HepG2 (cell line): Measurements from ENCODE around the gene ITGA7. TPM values are rescaled to one million over a fixed set of nuclear protein-coding genes. Genes with fewer than 3 reads are reported as not detected.

Source experiments
- ATAC-seq: fragments of 200-7000 bp; cut with Tn5 transposase; 3 replicates; pipeline ENCODE4 v1.9.1; 2020; ENCODE audit warnings: mild to moderate bottlenecking, moderate library complexity
- BruUV-seq: library from RNA; stranded (reverse); fragments of 400-500 nt; replicated peaks from 2 replicates; lab custom pipeline; 2021; lab: Mats Ljungman, UMichigan
- CTCF ChIA-PET: fragments of 300-600 bp; formaldehyde crosslinking; extraction: SDS; loops from one replicate; lab custom pipeline; 2021; ENCODE audit warnings: low total read pairs, inconsistent platforms, low intra/inter-chr PET ratio; lab: Yijun Ruan, JAX
- POLR2A ChIA-PET: fragments of 350-600 bp; sonication (Branson Sonifier 250); formaldehyde crosslinking; loops from one replicate; lab custom pipeline; 2020; ENCODE audit warnings: antibody characterized with exemption, inconsistent platforms; lab: Yijun Ruan, JAX
- DNase-seq: peaks from one replicate; pipeline ENCODE4 v3.0.0-alpha.2; 2015; ENCODE audit warnings: low spot score
- FAIRE-seq: peaks from 3 replicates; lab custom pipeline; 2011; peaks lifted over from hg19 to GRCh38; lab: Jason Lieb, UNC
- H2AFZ ChIP-seq: one replicate; pipeline ENCODE4 v1.6.1; 2011; ENCODE audit warnings: low read length, inconsistent platforms
- H3K27ac ChIP-seq: fragments of 300-600 bp; 3 replicates; pipeline ENCODE4 v1.8.0; 2011; ENCODE audit warnings: mixed run types, mild to moderate bottlenecking, mixed read lengths, low read length, inconsistent platforms; ENCODE audit not compliant: insufficient read depth; ENCODE audit errors: extremely low read length
- H3K27me3 ChIP-seq, 2 experiments: fragments of 200-600 bp in 1 of 2; 2 replicates in 1 of 2; 3 replicates in 1 of 2; pipeline versions ENCODE4 v1.6.0 to v1.8.0; 2011; ENCODE audit warnings: low read length in 2 of 2, mild to moderate bottlenecking in 2 of 2, moderate library complexity in 2 of 2, inconsistent platforms in 1 of 2; ENCODE audit not compliant: insufficient read depth in 2 of 2, control insufficient read depth in 1 of 2
- H3K36me3 ChIP-seq, 2 experiments: fragments of 200-600 bp in 1 of 2; replicated peaks in 1 of 2; 2 replicates in 1 of 2; 3 replicates in 1 of 2; pipeline versions ENCODE4 v1.5.1 to v1.8.0; 2011; ENCODE audit warnings: low read length in 2 of 2, inconsistent platforms in 1 of 2; ENCODE audit not compliant: insufficient read depth in 2 of 2, control insufficient read depth in 1 of 2
- H3K4me1 ChIP-seq: 2 replicates; pipeline ENCODE4 v1.5.1; 2012; ENCODE audit warnings: low read length, inconsistent platforms; ENCODE audit not compliant: insufficient read depth
- H3K4me2 ChIP-seq: 2 replicates; pipeline ENCODE4 v1.6.0; 2011; ENCODE audit warnings: low read depth, low read length, inconsistent platforms
- H3K4me3 ChIP-seq, 3 experiments: fragments of 200-600 bp in 1 of 3; sonication (generic), shearing (Covaris generic) in 1 of 3; replicated peaks in 1 of 3; 2 replicates each; pipeline ENCODE4 v1.5.1; 2011 to 2016; ENCODE audit warnings: low read length in 3 of 3, inconsistent platforms in 2 of 3, low read depth in 2 of 3, mild to moderate bottlenecking in 2 of 3, control low read depth in 1 of 3, mixed read lengths in 1 of 3; ENCODE audit not compliant: insufficient read depth in 1 of 3
- H3K79me2 ChIP-seq: one replicate; pipeline ENCODE4 v1.6.1; 2011; ENCODE audit warnings: low read length, inconsistent platforms; ENCODE audit not compliant: insufficient read depth
- H3K9ac ChIP-seq: 2 replicates; pipeline ENCODE4 v1.6.0; 2011; ENCODE audit warnings: mild to moderate bottlenecking, low read depth, low read length, inconsistent platforms; ENCODE audit not compliant: insufficient read depth
- H3K9me3 ChIP-seq: 2 replicates; pipeline ENCODE4 v1.5.1; 2012; ENCODE audit warnings: mild to moderate bottlenecking, low read length
- H4K20me1 ChIP-seq: 2 replicates; pipeline ENCODE4 v1.6.0; 2011; ENCODE audit warnings: inconsistent platforms, mild to moderate bottlenecking, low read length, moderate library complexity; ENCODE audit not compliant: insufficient read depth
- MAF1 ChIP-seq: sonication (generic); formaldehyde crosslinking; IDR thresholded peaks from 2 replicates; pipeline ENCODE4 v1.5.0; 2020; ENCODE audit warnings: missing genetic modification reagents, borderline replicate concordance
- MAFK ChIP-seq, 2 experiments: IDR thresholded peaks in 1 of 2; conservative IDR thresholded peaks in 1 of 2; 2 replicates each; pipeline ENCODE4 v1.6.1; 2011; ENCODE audit warnings: improper control_type of control experiment in 2 of 2, low read length in 2 of 2
- MLX ChIP-seq: IDR thresholded peaks from 2 replicates; pipeline ENCODE4 v1.6.1; 2016
- MLXIP ChIP-seq: sonication (generic); formaldehyde crosslinking; IDR thresholded peaks from 2 replicates; pipeline ENCODE4 v1.9.0; 2021; ENCODE audit warnings: missing genetic modification reagents, borderline replicate concordance
- SAP130 ChIP-seq: IDR thresholded peaks from 2 replicates; pipeline ENCODE4 v1.6.1; 2016; ENCODE audit warnings: low read depth
- SP1 ChIP-seq, 2 experiments: fragments of 450-650 bp in 1 of 2; sonication (generic) in 1 of 2; formaldehyde crosslinking in 1 of 2; IDR thresholded peaks; 2 replicates each; pipeline versions ENCODE4 v1.4.0 to v1.6.1; 2016 to 2020; ENCODE audit warnings: missing genetic modification reagents in 1 of 2
- UBTF ChIP-seq: sonication (generic); formaldehyde crosslinking; IDR thresholded peaks from 2 replicates; pipeline ENCODE4 v1.4.0; 2020; ENCODE audit warnings: mild to moderate bottlenecking, missing genetic modification reagents
- ZBTB7B ChIP-seq: sonication (generic); formaldehyde crosslinking; IDR thresholded peaks from 2 replicates; pipeline ENCODE4 v1.4.0; 2020; ENCODE audit warnings: missing genetic modification reagents
- ZNF564 ChIP-seq: sonication (generic); formaldehyde crosslinking; IDR thresholded peaks from 2 replicates; pipeline ENCODE4 v1.8.1; 2023; ENCODE audit warnings: mild to moderate bottlenecking, missing genetic modification reagents
- ZNF652 ChIP-seq: IDR thresholded peaks from 2 replicates; pipeline ENCODE4 v1.6.1; 2016; ENCODE audit warnings: low read depth, borderline replicate concordance
- ZNF678 ChIP-seq: sonication (generic); formaldehyde crosslinking; IDR thresholded peaks from 2 replicates; pipeline ENCODE4 v1.4.0; 2020; ENCODE audit warnings: mild to moderate bottlenecking, missing genetic modification reagents
- ZNF761 ChIP-seq: sonication (generic); formaldehyde crosslinking; conservative IDR thresholded peaks from 2 replicates; pipeline ENCODE4 v1.4.0; 2020; ENCODE audit warnings: mild to moderate bottlenecking, missing genetic modification reagents
- WGBS: methylation state at CpG from one replicate; pipeline ENCODE4 v1.1.6; 2017; ENCODE audit warnings: low lambda C conversion rate; 5-methylcytosine and 5-hydroxymethylcytosine counted together
- in situ Hi-C: cut with HindIII; loops from 2 replicates; pipeline ENCODE4 v1.10.0; 2017; ENCODE audit warnings: low pct_unique_long_range_greater_than_20kb; ENCODE audit not compliant: extremely low pct_ligation_motif_present
- intact Hi-C: fragments of 100-400 bp; cut with micrococcal nuclease; formaldehyde crosslinking; loops from one replicate; pipeline ENCODE4 v1.10.0; 2022; ENCODE audit not compliant: unreplicated experiment
- polyA plus RNA-seq, 8 experiments: library from polyadenylated mRNA; depleted of rRNA in 3 of 8; stranded (reverse) in 7 of 8; unstranded in 1 of 8; fragments of >200 nt; fragmentation: Illumina TruSeq in 4 of 8; extraction: Trizol in 4 of 8; gene quantifications; 2 replicates each; pipeline versions ENCODE4 v1.2.1 to v1.2.3, GENCODE V29; 2011 to 2016; ENCODE audit warnings: low read depth in 4 of 8, missing spikeins in 1 of 8, mixed read lengths in 1 of 8; ENCODE audit not compliant: insufficient read depth in 1 of 8
- total RNA-seq, 5 experiments: library from RNA; depleted of rRNA; stranded (reverse); fragments of >200 nt; fragmentation: Illumina TruSeq; extraction: Trizol; gene quantifications; 2 replicates each; pipeline ENCODE4 v1.2.3, GENCODE V29; 2016; ENCODE audit warnings: low read depth in 1 of 5

Gene ITGA7
- total and polyA plus RNA-seq, 2 of the 13 experiments (the other 11 are each of a cell fraction or from before 2014, with no cell fraction given), result 0.65 to 0.75 TPM

GRCh38 chr12:55738123-55739024 lies 30.7 kb upstream of the ITGA7 start:
- POLR2A ChIA-PET, result interaction anchor here (0.8 to 3.1 kb wide), 14 partner anchors 9 to 342 kb away, joined by 3 to 27 read pairs (median 4); partner anchors contain the start of genes CD63, DNAJC14, ORMDL2 and PYM1
- in situ Hi-C loops (loop anchor here (5.0 kb wide), 4 partner anchors 59 to 294 kb away; no protein-coding TSS in a partner anchor), intact Hi-C loops (loop anchor here (1.0 to 5.0 kb wide), 3 partner anchors 59 to 299 kb away; partner anchors contain the start of gene DGKA)
- WGBS, result 0% methylated on average over 12 of the region's 14 CpGs
- no peaks in the 10 kb centered on the region for H3K9me3 ChIP-seq
- ATAC-seq, result peak; percentile 57
- H3K27ac ChIP-seq, result peak overlapping the region; percentile 34
- H3K4me2 ChIP-seq, result peak overlapping the region; percentile 84
- H3K9ac ChIP-seq, result peak overlapping the region; percentile 39
- peak overlapping the region; percentile 50 to 66 (median 63) for H3K4me3 ChIP-seq
- peaks cover 36% of the 10 kb centered on the region for H3K4me1 ChIP-seq
- H3K36me3 ChIP-seq, result no peaks in the 10 kb centered on the region
- H4K20me1 ChIP-seq, result no peaks in the 10 kb centered on the region
- BruUV-seq, result no TSS peak
- CTCF ChIA-PET, result interaction anchor here (0.7 to 3.3 kb wide), 9 partner anchors 56 to 451 kb away, joined by 3 to 23 read pairs (median 3); partner anchors contain the start of gene SMARCC2
- peak; percentile 72 for DNase-seq
- H3K79me2 ChIP-seq, result no peaks in the 10 kb centered on the region
- peak; percentile 96 for FAIRE-seq
- peaks cover 0 to 6% of the 10 kb centered on the region in 2 experiments; a peak in 2 of 5 replicates for H3K27me3 ChIP-seq
- peak overlapping the region; percentile 85 for H2AFZ ChIP-seq
- TF ChIP-seq ZNF652 (CRISPR knock-in tag) (peak; percentile 72), MLXIP (no peak), MAFK (conservative IDR thresholded peaks at IDR 0.05 in 1 of 2, IDR thresholded peaks at IDR 0.05 in 1 of 2; ENCODE audit: low read length in 2 of 2) (peak; percentile 93 to 95), UBTF (no peak), ZNF761 (CRISPR knock-in tag) (no peak), ZNF564 (CRISPR knock-in tag) (no peak), ZNF678 (CRISPR knock-in tag) (no peak), MLX (no peak), MAF1 (no peak), SAP130 (CRISPR knock-in tag) (peak; percentile 46; the same call in 1 of the 2 replicates), ZBTB7B (CRISPR knock-in tag) (0 out of 2 replicates have a peak, but pooled peaks have one; percentile 40), SP1 (IDR thresholded peaks at IDR 0.05) (no peak), SP1 (CRISPR knock-in tag; IDR thresholded peaks at IDR 0.05) (peak; percentile 52; the same call in 1 of the 2 replicates)
